Measurements from ENCODE around the gene DDOST.

DDOST gene

DNA sequence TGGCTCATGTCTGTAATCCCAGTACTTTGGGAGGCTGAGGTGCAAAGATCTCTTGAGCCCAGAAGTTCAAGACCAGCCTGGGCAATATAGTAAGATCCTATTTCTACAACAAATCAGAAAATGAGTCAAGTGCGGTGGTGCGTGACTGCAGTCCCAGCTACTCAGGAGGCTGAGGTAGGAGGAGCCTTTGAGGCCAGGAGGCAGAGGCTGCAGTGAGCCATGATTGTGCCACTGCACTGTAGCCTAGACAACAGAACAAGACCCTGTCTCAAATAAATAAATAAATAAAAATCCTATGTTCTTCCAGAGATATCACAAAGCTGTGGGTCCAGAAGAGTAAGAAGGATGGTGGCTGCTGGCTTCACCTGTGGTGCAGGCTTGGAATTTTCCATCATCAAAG lies 50.2 kb downstream of the DDOST start:
- TF ChIP-seq CEBPB (IDR thresholded peaks at IDR 0.05) (no peak), FOXM1 (IDR thresholded peaks at IDR 0.05; ENCODE audit: borderline replicate concordance, low read depth) (no peak), ZBTB7A (IDR thresholded peaks at IDR 0.05; ENCODE audit: low read depth) (no peak), YY1 (IDR thresholded peaks at IDR 0.05; ENCODE audit: low read depth) (no peak), EP300 (IDR thresholded peaks at IDR 0.05; ENCODE audit: borderline replicate concordance) (no peak), NFIC (IDR thresholded peaks at IDR 0.05) (no peak), TCF12 (IDR thresholded peaks at IDR 0.05; ENCODE audit: low read depth) (no peak), TEAD4 (IDR thresholded peaks at IDR 0.05) (no peak), CREB1 (IDR thresholded peaks at IDR 0.05; ENCODE audit: low read depth) (no peak), TAF1 (IDR thresholded peaks at IDR 0.05; ENCODE audit: low read depth) (no peak), EGR1 (IDR thresholded peaks at IDR 0.05) (no peak), RAD21 (IDR thresholded peaks at IDR 0.05; ENCODE audit: low read depth) (no peak)
- TF ChIP-seq, protein P1, sequence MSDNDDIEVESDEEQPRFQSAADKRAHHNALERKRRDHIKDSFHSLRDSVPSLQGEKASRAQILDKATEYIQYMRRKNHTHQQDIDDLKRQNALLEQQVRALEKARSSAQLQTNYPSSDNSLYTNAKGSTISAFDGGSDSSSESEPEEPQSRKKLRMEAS (IDR thresholded peaks at IDR 0.05): no peak
- TF ChIP-seq, protein P2, sequence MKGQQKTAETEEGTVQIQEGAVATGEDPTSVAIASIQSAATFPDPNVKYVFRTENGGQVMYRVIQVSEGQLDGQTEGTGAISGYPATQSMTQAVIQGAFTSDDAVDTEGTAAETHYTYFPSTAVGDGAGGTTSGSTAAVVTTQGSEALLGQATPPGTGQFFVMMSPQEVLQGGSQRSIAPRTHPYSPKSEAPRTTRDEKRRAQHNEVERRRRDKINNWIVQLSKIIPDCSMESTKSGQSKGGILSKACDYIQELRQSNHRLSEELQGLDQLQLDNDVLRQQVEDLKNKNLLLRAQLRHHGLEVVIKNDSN (IDR thresholded peaks at IDR 0.05): no peak
- TF ChIP-seq, protein P3, sequence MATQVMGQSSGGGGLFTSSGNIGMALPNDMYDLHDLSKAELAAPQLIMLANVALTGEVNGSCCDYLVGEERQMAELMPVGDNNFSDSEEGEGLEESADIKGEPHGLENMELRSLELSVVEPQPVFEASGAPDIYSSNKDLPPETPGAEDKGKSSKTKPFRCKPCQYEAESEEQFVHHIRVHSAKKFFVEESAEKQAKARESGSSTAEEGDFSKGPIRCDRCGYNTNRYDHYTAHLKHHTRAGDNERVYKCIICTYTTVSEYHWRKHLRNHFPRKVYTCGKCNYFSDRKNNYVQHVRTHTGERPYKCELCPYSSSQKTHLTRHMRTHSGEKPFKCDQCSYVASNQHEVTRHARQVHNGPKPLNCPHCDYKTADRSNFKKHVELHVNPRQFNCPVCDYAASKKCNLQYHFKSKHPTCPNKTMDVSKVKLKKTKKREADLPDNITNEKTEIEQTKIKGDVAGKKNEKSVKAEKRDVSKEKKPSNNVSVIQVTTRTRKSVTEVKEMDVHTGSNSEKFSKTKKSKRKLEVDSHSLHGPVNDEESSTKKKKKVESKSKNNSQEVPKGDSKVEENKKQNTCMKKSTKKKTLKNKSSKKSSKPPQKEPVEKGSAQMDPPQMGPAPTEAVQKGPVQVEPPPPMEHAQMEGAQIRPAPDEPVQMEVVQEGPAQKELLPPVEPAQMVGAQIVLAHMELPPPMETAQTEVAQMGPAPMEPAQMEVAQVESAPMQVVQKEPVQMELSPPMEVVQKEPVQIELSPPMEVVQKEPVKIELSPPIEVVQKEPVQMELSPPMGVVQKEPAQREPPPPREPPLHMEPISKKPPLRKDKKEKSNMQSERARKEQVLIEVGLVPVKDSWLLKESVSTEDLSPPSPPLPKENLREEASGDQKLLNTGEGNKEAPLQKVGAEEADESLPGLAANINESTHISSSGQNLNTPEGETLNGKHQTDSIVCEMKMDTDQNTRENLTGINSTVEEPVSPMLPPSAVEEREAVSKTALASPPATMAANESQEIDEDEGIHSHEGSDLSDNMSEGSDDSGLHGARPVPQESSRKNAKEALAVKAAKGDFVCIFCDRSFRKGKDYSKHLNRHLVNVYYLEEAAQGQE (IDR thresholded peaks at IDR 0.05; ENCODE audit: low read depth): no peak

DNA sequence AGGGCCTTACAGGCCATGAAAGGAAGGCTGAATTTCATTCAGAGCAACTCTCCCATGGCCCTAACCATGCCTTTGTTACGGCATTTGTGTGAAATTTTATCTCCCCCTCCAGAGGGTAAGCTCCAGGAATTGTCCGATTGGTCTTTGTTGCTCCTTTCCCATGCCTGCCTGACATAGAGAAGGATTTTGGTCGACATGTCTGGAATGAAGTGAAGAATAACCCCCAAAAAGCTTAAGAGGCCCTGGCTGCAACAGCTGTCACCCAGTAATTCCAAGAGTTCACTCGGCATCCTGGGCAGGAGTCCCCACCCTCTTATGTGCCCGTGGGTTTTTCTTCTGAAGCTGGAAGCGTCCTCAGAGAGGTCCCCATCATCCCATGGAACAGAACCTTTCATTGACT lies 51.6 kb downstream of the DDOST start:
- TF ChIP-seq CEBPB (IDR thresholded peaks at IDR 0.05): no peak

DNA sequence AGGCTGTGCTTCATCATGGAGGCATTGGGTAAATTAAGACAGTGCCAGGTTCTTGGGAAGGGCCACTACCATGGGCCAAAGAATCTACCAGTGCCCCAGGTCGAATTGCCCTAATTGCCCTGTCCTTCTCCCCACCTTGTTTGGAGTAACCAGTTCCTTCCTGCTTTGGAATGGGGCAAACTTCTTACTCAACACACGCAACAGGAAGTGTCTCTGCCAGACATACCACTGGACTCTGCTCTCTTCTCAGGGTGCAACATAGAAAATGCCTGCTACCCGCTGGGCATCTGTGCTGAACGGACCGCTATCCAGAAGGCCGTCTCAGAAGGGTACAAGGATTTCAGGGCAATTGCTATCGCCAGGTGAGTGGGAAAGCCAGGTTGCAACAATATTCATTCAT lies 56.5 kb downstream of the DDOST start:
- TF ChIP-seq EGR1 (IDR thresholded peaks at IDR 0.05): no peak
- TF ChIP-seq RAD21 (IDR thresholded peaks at IDR 0.05; ENCODE audit: low read depth): no peak
- TF ChIP-seq ZBTB7A (IDR thresholded peaks at IDR 0.05; ENCODE audit: low read depth): no peak
- no peak for TF ChIP-seq CEBPB (IDR thresholded peaks at IDR 0.05)
- no peak for TF ChIP-seq CREB1 (IDR thresholded peaks at IDR 0.05; ENCODE audit: low read depth)
- TF ChIP-seq, protein P2 (IDR thresholded peaks at IDR 0.05): no peak
- no peak for TF ChIP-seq TCF12 (IDR thresholded peaks at IDR 0.05; ENCODE audit: low read depth)
- TF ChIP-seq, protein P1 (IDR thresholded peaks at IDR 0.05): no peak
- TF ChIP-seq, protein P3 (IDR thresholded peaks at IDR 0.05; ENCODE audit: low read depth): no peak
- TF ChIP-seq FOXM1 (IDR thresholded peaks at IDR 0.05; ENCODE audit: borderline replicate concordance, low read depth): no peak
- no peak for TF ChIP-seq NFIC (IDR thresholded peaks at IDR 0.05)
- TF ChIP-seq TAF1 (IDR thresholded peaks at IDR 0.05; ENCODE audit: low read depth): no peak
- no peak for TF ChIP-seq TEAD4 (IDR thresholded peaks at IDR 0.05)
- no peak for TF ChIP-seq YY1 (IDR thresholded peaks at IDR 0.05; ENCODE audit: low read depth)
- TF ChIP-seq EP300 (IDR thresholded peaks at IDR 0.05; ENCODE audit: borderline replicate concordance): no peak

DNA sequence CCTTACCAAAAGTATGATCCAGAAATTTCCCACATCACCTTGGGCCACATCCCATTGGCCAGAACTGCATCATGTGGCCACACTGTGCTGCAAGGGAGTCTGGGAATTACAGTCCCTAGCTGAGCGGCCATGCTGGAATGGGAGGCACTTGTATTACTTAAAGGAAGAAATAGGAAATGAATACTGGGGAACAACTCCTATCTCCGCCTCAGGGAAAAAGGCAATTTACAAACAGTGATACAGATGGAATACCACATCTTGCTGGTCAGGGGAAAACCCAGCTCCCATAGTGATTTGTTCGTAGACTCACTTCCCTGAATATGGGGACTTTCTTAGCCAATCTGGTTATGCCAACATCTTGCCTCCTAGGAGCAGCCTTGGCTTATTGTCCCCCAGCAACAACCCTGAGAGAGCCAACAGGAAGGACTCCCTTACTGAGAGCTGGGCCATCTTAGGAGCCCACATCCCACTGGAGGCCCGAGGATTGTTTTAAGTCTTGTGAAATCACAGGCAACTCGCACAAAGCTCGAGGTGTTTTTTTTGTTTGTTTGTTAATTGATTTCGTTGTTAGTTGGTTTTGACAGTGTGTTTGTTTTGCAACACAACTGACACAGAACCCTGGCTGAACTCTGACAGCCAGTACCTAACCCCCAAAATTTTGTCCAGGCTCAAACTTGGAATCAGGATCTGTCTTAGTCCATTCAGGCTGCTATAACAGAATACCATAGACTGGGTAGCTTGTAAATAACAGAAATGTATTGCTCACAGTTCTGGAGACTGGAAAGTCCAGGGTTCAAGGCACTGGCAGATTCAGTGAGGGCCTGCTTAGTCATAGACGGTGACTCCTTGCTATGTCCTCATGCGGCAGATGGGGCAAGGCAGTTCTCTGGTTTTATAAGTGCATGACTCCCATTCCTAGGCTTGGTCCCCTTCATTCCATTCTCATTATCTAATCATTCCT lies 57.4 kb downstream of the DDOST start:
- no peak for TF ChIP-seq TAF1 (IDR thresholded peaks at IDR 0.05; ENCODE audit: low read depth)
- TF ChIP-seq, protein P2 (IDR thresholded peaks at IDR 0.05): peak; percentile 86
- TF ChIP-seq YY1 (IDR thresholded peaks at IDR 0.05; ENCODE audit: low read depth): peak; percentile 74

DNA sequence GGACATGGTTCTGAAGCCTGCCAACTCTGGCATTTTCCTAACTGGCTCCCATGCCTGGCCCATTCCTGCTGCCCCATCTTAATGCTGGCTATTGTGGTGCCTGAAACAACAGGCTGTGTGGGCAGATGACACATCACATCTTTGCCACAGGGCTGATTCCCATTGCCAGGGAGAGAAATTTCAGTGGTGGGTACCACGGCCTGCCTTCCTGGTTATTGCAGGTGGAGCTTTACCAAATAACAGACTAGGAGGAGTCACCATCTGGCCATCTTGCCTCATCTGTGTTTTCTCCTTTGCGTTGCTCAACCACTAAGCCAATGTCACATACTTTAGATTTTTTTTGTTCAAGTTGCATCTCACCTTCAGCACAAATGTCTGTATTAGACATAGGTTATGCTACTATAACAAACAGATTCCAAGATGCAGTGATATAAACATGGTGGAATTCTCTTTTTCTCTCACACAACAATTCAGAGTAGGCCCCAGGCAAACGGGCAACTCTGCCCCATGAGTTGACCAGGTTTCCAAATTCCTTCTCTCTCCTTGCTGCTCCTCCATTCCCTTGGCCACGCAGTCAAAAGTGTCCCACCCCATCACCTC lies 58.2 kb downstream of the DDOST start:
- TF ChIP-seq, protein P3 (IDR thresholded peaks at IDR 0.05; ENCODE audit: low read depth): no peak
- TF ChIP-seq RAD21 (IDR thresholded peaks at IDR 0.05; ENCODE audit: low read depth): no peak
- no peak for TF ChIP-seq ZBTB7A (IDR thresholded peaks at IDR 0.05; ENCODE audit: low read depth)
- TF ChIP-seq TEAD4 (IDR thresholded peaks at IDR 0.05): no peak
- TF ChIP-seq CEBPB (IDR thresholded peaks at IDR 0.05): no peak
- TF ChIP-seq, protein P1 (IDR thresholded peaks at IDR 0.05): no peak
- TF ChIP-seq CREB1 (IDR thresholded peaks at IDR 0.05; ENCODE audit: low read depth): no peak
- TF ChIP-seq TAF1 (IDR thresholded peaks at IDR 0.05; ENCODE audit: low read depth): no peak

Data from Ishikawa (cell line).